Hepatic stellate cell (primary cell): ENCODE results near the gene RAB28.
"Not testable (repeated sequence)": the region's sequence is repeated elsewhere in the genome, so short reads cannot be mapped to it uniquely, and the experiment has no call there.

Experiments
- DNase-seq: peaks from one replicate; pipeline ENCODE4 v3.0.0; 2011; ENCODE audit warnings: low spot score

RAB28 gene

DNA sequence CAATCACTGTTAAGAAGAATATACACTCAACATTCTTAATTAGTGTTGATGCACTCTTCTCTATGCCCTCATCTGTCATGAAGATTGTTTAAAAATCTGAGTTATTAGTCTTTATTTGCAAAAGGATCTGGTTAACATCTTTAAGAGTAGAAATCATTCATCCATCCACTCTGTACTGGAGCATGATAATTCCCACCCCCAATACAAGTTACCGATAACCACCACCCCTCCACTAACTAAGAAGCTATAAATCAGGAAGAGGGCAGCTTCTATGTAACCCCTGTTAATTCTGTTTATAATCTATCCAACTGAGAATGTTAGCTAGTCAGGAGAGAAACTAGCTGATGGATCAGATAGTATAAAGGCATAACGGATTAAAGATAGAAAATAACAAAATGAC lies 34.5 kb downstream of the RAB28 start:
- DNase-seq: no peak

GRCh38 chr4:13445841-13446790 lies 38.0 kb downstream of the RAB28 start:
- DNase-seq: no peak

GRCh38 chr4:13441506-13441905 lies 42.6 kb downstream of the RAB28 start:
- DNase-seq: no peak

DNA sequence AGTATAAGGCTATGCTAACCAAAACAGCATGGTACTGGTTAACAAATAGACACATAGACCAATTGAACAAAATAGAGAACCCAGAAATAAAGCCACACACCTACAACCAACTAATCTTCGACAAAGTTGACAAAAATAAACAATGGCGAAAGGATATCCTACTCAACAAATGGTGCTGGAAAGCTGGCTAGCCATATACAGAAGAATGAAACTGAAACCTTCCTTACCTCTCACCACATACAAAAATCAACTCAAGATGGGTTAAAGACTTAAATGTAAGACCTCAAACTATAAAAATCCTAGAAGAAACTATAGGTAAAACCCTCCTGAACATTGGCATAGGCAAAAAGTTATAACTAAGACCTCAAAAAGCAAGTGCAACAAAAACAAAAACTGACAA lies 47.2 kb downstream of the RAB28 start:
- no peak for DNase-seq

DNA sequence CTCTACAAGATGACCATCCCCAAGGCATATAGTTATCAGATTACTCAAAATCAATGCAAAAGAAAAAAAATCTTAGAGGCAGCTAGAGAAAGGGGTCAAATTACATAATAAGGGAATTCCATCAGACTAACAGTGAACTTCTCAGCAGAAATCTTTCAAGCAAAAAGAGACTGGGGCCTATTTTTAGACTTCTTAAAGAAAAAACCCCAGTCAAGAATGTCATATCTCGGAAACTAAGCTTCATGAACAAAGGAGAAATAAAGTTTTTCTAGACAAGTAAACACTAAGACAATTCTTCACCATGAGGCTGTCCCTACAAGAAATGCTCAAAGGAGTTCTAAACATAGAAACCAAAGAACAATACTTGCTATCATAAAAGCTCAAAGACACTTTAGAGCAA lies 51.7 kb downstream of the RAB28 start:
- DNase-seq: no peak

- DNase-seq: no peak
These were observed 53.1 kb downstream of the RAB28 start for GRCh38 chr4:13430834-13431568.

DNA sequence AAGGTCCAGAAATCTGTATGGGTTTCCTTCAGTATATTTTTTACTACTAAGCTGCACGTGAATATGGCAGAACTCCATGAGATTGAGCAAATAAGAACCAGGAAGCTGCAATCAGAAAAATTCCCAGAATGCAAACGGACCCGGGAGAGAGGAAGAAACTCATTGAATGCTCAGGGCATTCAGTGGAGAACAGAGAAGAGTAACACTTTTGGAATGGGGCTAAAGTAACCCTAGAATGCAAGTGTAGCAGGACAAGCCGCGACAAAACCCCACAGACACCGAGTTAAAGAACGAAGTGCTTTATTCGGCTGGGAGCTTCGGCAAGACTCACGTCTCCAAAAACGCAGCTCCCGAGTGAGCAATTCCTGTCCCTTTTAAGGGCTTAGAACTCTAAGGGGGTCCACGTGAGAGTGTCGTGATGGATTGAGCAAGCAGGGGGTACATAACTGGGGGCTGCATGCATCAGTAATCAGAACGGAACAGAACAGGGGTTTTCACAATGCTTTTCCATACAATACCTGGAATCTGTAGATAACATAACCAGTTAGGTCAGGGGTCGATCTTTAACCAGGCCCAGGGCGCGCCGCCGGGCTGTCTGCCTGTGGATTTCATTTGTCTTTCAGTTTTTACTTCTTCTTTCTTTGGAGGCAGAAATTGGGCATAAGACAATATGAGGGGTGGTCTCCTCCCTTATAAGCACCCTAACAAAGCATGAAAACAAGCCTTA lies 56.4 kb downstream of the RAB28 start:
- DNase-seq: no peak

- DNase-seq: no peak
These were observed 68.9 kb downstream of the RAB28 start for GRCh38 chr4:13415068-13415785.

- DNase-seq: no peak
These were observed 70.3 kb downstream of the RAB28 start for GRCh38 chr4:13413729-13414437.

DNA sequence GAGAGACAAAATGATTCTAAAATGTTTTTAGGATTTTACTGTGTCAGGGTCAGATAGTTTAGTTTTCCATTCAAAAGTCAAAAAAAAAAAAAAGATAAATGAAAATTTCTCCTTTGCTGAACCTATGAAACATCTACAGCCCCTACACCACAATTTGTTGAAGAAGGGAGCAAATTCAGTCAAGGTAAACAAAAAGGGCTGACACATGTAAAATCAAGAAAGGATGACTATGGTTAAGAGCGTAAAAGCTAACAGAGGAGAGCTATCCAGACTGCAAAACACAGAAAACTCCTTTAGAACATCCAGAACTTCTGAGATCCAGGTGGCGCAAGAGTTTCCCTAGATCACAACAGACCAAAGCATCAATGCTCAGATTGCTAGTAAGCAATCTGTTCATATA lies 72.2 kb downstream of the RAB28 start:
- no peak for DNase-seq

DNA sequence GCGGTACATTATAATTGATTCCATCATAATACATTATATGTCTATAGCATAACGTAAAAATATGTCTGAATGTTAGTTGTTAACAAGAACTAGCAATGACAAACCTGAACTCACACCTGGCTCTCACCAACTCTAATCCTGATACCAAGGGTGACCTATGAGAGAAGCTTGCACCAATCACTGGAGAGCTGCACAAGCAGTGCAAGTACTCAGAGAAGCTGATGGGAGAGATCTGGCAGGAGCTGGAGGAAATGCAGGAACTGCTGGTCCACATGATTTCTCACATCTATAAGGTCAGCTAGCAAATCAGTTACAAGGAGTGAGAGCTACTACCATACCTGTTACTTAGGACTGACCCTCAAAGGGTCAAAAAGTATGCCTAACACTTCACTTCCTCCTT lies 74.8 kb downstream of the RAB28 start:
- DNase-seq: no peak

- DNase-seq: not testable (repeated sequence)
These were observed 78.0 kb downstream of the RAB28 start for GRCh38 chr4:13406156-13406555.

DNA sequence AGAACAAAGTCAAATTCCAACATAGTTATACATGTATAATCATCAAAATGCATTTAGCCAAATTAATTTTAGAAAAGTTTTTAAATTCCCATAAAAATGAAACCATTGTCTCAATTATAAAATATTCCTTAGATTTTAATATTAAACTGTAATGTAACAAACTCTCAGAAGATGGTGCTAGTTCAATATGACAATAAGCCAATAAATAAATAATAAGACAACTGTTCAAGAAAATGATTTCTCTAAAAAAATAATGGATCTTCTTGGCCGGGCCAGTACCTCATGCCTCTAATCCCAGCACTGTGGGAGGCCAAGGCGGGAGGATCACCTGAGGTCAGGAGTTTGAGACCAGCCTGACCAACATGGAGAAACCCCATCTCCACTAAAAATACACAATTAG lies 80.3 kb downstream of the RAB28 start:
- no peak for DNase-seq

DNA sequence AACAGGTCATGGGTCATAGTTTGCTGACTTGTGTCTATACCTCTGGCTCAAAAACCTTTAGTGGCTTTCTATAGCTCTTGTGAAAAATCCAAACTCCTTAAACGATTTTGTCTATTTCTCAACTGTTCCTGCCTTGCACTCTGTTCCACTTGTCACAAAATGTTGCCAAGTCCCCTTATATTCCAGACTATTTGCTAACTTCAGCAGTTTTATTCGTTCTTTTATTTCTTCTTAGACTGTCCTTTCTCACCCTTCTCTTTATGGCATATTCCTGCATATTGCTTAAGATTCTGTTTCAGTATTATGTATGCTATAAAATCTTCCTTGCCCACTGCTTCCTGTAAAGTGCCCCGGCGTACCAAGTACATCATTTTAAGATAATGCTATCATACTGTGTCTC lies 80.8 kb downstream of the RAB28 start:
- DNase-seq: no peak

DNA sequence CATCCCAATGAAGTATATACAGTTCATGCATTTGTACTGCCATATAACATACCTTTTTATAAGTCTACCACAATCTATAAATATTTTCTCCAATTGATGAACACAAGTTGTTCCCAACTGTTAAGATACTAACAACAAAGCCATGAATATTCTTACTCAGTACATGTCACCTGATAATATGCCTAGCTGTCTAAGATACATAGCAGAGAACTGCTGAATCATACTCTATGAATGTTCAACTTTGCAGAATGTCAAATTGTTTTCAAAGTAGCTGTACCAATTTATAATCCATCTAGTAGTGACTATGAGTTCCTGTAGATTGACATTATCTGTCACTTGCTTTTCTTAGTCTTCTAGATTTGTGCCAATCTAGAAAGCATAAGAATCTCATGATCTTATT lies 84.9 kb downstream of the RAB28 start:
- DNase-seq: no peak

GRCh38 chr4:13396161-13396560 lies 88.0 kb downstream of the RAB28 start:
- DNase-seq: no peak

GRCh38 chr4:13389901-13390300 lies 94.2 kb downstream of the RAB28 start:
- DNase-seq: not testable (repeated sequence)

GRCh38 chr4:13386405-13387107 lies 97.6 kb downstream of the RAB28 start:
- no peak for DNase-seq

DNA sequence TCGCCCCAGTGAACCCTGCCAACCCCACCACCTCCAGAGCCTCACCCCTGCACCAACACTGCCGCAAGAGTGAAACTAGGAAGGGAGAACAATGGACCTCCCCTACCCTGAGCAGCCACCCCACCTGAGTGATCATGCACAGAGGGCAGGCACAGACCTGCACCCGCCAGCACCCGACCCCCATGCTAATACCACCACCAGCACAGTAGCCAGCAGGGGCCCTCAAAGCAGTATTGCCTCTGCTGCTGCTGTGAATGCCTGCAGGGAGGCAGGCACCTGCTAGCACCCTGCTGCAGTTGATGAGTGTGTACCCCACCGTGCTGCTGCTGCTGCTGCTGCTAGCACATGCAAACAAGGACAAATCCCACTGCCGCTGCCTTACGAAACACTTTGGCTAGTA lies 100.1 kb downstream of the RAB28 start:
- no peak for DNase-seq

DNA sequence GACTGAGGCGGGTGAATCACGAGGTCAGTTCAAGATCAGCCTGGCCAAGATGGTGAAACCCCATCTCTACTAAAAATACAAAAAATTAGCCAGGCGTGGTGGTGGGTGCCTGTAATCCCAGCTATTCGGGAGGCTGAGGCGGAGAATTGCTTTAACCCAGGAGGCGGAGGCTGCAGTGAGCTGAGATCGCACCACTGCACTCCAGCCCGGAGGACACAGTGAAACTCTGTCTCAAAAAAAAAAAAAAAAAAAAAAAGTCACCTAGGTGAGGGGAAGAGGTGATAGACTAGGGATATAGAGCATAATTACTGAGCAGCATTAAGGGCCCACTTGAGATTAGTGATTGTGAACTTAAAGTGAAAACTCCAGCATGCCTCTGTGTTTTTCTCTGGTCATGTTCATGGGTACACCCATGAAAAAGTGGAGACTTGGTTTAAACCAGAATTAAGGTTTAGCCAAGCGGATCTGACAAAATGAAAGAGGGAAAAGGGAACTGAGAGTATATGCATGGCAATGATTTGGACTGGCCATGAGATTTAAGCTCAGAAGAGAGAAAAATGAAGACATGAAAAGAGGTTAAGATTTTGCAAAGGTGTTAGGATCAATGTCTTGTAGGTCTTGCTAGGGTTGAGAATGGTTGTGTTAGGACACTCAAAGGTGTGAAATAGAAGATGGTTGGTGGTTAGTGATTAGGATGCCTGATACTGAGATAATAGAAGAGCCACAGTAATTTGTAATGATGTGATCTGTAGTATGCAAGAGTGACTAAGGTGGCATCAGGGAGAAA lies 105.0 kb downstream of the RAB28 start:
- no peak for DNase-seq
